OCI-M2 (cell line): Measurements from ENCODE around the gene SLC16A3.

Experiments
- DNase-seq: peaks from one replicate; lab custom pipeline; 2025; ENCODE audit not compliant: unreplicated experiment; lab: John Stamatoyannopoulos, UW

Gene SLC16A3

DNA sequence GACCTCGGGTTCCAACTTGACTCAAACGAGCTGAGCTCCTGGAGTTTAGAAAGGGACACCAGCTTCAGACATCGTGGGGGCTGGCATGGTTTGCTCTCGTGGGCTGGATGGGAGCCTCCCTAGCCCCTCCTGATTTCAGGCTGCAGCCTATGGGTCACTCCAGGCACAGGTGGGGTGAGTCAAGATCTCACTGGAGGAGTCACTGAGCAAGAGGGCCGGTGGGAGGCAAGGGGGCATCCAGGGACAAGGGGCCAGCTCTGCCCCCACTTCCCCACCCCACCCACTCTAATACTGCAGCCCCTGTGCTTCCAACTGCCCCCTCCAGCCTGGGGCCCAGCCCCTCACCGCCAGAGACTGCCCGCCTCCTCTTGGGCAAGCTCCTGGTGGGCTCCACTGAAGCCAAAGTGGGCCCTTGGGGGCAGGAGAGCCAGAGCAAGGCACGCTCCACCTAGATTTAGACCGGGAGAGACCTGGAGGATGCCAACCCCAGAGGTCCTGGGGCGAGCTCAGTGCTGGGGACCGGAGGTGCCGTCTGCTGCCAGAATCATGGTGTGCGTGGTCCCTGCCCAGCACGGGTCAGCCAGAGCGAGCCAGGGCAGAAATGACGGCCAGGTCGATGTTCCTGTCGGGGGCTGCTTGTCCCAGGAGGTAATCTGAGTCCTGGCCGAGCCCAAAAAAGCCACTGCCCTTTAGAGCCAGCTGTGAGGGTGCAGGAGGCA lies 6.4 kb downstream of the SLC16A3 start:
- DNase-seq = no peak

DNA sequence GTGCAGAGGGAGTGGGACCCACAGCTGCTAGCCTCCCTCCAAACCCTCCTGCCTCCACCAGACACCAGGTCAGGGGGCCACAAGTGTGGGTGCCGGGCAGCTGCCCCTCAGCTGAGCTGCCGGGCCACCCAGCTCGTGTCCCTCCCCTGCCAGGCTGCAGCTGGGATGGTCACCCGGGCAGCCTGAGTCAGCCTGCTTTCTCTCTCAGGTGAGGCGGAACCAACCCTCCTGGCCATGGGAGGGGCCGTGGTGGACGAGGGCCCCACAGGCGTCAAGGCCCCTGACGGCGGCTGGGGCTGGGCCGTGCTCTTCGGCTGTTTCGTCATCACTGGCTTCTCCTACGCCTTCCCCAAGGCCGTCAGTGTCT lies 6.9 kb downstream of the SLC16A3 start:
- no peak for DNase-seq

DNA sequence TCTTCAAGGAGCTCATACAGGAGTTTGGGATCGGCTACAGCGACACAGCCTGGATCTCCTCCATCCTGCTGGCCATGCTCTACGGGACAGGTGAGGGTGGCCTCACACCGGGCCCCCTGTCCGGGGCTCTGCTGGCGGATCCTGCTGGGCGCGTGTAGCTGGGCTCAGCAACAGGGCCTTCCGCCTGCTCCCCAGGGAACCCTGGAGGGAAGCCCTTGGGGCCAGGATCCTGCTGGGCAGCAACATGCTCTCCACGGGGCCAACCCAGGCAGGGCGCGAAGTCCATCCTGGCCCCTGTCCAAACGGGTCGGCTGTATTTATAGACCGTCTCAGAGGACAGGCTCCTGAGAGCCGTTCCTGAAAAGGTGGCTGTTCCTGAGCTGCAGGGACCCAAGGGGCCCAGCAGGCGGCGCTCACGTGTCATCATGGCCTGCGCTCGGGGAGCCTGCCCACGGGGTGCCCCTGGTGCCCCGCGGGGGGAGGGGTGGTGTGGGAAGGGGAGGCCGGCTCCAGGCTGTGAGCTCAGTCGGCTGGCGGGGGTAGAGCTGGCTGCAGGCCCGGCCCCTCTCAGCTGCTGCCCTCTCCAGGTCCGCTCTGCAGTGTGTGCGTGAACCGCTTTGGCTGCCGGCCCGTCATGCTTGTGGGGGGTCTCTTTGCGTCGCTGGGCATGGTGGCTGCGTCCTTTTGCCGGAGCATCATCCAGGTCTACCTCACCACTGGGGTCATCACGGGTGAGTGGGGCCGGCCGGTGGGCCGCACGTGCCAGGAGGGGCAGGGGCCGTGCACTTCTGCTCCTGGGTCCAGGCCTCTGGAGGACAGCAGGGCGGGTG lies 7.5 kb downstream of the SLC16A3 start:
- no peak for DNase-seq

DNA sequence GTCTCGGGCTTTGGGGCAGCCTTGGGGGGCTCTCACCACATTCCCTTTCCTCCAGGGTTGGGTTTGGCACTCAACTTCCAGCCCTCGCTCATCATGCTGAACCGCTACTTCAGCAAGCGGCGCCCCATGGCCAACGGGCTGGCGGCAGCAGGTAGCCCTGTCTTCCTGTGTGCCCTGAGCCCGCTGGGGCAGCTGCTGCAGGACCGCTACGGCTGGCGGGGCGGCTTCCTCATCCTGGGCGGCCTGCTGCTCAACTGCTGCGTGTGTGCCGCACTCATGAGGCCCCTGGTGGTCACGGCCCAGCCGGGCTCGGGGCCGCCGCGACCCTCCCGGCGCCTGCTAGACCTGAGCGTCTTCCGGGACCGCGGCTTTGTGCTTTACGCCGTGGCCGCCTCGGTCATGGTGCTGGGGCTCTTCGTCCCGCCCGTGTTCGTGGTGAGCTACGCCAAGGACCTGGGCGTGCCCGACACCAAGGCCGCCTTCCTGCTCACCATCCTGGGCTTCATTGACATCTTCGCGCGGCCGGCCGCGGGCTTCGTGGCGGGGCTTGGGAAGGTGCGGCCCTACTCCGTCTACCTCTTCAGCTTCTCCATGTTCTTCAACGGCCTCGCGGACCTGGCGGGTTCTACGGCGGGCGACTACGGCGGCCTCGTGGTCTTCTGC lies 8.4 kb downstream of the SLC16A3 start:
- DNase-seq = no peak

DNA sequence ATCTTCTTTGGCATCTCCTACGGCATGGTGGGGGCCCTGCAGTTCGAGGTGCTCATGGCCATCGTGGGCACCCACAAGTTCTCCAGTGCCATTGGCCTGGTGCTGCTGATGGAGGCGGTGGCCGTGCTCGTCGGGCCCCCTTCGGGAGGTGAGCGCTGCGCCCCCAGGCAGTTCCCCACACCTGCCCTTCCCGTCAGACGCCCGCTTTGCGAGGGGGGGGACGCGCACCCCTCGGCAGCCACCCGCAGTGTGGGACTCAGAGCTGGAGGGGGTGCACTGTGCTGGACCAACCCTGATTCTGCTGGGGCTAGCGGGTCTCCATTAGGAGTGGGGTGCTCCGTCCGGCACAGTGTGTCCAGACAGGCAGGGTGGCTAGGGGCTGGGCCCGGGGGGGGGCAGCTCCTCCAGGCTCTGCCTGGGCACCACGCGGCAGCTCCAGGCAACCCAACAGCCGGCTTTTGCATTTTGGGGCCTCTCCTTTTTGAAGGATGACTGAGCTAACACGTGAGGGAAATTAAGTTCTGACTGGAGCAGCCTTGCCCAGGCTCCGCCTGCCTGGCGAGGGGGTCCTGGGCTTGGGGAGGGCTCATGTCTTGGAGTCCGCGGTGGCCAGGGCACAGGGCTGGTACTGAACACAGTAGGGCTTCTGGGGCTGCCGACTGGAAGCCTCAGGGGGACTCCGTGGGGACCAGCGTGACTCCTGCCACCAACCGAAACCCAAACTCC lies 9.1 kb downstream of the SLC16A3 start:
- DNase-seq = no peak

DNA sequence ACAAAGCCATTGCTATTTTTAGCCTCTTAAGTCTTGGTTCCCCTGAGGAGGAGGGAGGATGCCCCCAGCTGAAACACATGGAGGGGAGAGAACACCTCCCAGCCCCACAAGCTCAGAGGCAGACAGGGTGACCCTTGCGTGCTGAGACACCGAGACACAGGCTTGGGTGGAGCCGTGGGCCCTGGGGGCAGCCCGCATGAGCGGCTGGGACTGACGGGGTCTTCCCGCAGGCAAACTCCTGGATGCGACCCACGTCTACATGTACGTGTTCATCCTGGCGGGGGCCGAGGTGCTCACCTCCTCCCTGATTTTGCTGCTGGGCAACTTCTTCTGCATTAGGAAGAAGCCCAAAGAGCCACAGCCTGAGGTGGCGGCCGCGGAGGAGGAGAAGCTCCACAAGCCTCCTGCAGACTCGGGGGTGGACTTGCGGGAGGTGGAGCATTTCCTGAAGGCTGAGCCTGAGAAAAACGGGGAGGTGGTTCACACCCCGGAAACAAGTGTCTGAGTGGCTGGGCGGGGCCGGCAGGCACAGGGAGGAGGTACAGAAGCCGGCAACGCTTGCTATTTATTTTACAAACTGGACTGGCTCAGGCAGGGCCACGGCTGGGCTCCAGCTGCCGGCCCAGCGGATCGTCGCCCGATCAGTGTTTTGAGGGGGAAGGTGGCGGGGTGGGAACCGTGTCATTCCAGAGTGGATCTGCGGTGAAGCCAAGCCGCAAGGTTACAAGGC lies 9.8 kb downstream of the SLC16A3 start:
- DNase-seq = no peak

DNA sequence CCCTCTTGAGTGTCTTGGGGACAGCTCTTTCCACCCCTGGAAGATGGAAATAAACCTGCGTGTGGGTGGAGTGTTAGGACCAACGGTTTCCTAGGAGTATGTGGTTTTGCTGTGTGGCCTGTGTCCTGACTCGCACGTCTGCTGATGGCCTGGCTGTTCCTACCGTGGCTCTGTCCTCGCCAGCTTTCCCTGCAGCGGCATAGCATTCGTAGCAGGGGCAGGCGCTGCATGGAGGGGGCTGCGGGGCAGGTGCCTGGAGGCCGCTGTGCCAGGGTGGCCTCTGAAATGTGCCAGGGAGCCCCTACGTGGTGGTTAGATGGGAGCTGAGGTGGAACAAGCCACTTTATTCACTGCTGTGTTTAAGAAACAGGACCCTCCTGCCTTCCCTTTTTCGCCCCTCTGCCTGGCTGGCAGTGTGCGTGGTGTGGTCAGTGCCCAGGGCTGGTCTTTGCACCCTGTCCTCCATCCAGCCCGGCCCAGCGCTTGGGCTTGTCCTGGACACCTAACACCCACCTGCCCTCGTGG lies 10.6 kb downstream of the SLC16A3 start:
- DNase-seq = no peak

DNA sequence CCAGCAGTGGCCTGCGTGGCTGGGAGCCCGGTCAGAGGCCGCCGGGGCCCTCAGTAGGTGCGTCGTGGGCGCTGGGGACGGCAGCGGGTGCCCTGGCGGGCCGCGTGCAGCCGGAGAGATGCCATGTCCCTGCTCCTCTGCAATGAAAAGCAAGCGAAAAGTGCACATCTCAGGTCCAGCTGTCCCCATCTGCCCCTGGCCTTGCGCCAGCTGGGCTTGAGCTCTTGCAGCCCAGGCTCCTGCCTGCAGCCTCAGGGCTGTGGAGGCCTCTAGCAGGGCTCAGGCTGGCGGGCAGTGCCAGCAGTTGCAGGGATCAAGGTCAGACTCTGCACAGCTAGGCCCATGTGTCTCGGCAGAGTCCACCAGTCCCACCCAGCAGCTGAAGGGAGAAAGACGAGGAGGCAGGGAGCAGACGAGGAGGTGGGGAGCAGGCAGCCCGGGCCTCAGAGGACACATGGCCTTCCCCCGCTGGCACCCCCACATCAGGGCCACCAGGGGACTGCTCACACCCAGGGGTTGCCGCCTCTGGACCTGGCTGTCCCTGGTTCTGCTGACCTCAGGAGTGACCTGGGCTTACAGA lies 11.2 kb downstream of the SLC16A3 start:
- DNase-seq = no peak

DNA sequence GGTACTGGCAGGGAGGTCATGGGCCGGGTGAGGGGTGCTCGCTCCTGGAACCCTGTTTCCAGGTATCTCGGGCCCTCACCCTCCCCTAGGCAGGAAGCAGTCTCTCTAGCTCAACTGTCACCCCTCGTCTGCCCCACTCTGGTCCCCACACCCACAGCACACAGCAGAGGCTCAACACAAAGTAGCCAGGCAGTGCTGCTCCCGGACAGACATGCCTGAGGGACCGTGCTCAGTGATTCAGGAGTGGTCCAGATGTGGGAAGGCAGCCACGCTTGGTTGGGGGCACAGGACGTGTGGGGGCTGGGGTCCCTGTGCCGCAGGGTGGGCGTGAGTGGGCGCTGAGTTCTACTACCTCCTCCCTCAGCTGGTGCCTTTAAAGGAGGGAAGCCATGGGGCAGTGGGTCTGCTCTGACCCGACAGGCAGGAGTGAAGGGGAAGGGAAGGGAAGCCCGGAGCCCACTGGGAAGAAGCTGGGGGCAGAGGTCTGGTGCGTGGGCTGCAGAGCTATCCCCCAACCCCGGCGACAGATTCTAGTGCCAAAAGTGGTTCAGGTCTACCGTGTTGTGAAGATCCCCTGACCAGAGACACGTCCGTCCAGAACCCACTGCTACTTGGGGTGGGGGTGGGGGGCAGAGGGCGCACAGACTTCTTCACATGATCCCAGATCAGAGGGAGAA lies 11.8 kb downstream of the SLC16A3 start:
- no peak for DNase-seq

DNA sequence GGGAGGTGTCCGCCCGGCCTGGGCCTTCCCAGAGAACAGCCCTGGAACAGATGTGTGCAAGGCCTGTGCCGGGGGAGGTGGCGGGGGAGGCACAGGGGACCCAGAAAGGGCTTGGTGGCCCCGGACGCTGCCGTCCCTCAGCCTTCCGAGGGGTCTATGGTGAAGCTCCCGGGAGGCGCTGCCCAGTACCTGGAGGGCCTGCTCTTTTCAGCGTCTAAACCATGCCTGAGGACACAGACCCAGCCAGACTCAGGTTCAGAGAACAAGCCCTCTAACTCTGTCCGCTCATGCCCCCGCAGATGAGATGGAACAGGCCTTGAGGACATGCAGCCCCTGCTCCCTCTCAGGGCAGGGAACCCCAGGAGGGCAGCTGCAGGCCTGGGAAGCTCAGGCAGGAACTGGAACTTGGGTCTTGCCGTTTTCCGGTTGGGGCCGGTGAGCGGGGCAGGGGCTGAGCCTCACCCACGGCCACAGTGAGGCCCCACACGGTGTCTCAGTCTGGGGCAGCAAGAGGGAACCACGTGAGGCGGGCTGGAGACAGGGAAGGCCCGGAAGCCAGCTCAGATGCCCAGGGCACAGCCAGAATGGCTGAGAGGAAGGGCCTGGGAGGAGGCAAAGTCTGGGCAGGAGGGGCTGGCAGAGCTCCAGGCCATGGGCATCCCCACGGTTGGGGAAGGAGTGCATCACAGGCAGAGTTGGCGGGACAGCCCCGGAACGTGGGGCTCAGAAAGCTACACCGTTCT lies 12.5 kb downstream of the SLC16A3 start:
- DNase-seq = no peak

DNA sequence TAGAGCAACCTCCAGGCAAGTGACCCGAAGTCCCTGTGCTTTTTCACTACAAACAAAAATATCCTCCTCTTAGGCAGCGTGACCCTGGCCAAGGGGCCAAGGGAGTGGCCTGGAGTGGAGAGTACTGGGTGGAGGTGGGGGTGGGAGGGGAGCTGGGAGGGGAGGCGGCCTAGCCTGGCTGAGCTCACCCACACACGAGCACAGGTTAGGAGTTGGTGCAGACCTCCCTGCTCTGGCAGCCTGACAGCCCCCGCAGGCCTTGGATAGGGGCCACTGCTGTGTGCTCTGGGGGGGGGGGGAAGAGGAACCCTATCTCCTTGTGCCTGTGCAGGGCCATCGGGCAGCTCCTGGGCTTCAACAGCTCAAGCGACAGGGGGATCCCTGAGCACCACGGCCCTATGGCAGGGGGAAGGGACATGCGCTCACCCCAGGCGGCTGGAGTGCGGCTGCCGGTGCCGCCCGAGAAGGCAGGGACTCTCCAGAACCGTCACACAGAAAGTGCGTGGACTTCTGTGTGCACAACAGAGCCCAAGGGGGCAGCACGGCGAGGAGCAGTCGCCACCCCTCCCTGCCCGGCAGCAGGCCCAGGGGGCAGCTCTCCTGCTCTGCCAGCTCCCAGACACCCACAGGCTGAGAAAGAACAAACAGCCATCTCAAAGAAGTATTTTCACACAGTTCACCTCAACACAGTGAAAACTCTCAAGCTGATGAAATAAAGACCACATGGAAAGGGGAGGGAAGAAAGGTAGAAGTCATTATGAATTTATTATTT lies 13.3 kb downstream of the SLC16A3 start:
- DNase-seq = no peak

DNA sequence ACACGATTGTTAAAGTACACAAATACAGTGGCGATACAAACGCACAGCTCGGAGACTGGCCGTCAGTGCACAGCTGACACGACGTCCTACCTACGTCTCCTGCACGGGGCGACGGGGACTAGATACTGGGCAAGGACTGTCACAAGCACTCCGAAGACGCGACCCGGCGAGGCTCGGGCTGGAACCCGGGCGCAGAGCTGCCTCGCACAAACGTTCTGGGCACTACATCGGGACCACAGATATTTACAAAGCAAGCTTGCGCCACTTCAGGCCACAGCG lies 13.8 kb downstream of the SLC16A3 start:
- no peak for DNase-seq

DNA sequence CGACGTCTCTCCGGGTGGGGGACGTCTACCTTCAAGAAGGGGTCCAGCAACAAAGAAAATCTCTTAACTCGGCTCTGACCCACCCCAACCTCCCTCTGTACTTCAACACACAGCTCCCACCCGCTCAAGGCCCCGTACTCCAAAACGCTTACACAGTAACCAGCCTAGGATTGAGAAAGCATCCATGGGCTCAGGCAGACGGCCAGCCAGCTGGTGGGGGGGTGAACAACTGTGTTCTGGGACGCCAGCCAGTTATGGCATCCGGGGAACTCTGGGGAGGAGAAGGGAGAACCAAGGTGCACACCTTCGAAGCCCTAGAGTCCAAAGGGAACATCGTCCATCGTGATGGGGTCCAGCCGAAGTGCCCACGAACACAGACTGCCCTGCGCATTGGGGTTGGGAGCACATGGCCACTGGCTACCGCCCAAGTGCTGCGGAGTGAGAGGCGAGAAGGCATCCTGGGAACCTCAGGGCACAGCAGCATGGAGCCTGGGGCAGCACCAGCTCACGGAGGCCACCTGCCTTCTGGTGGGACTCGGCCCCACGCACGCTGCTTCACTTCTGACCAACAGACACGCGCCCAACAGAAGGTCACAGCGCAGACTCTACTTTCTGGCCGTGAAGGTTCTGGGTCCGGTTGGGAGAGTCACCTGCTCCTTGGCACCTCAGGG lies 14.3 kb downstream of the SLC16A3 start:
- DNase-seq = no peak

DNA sequence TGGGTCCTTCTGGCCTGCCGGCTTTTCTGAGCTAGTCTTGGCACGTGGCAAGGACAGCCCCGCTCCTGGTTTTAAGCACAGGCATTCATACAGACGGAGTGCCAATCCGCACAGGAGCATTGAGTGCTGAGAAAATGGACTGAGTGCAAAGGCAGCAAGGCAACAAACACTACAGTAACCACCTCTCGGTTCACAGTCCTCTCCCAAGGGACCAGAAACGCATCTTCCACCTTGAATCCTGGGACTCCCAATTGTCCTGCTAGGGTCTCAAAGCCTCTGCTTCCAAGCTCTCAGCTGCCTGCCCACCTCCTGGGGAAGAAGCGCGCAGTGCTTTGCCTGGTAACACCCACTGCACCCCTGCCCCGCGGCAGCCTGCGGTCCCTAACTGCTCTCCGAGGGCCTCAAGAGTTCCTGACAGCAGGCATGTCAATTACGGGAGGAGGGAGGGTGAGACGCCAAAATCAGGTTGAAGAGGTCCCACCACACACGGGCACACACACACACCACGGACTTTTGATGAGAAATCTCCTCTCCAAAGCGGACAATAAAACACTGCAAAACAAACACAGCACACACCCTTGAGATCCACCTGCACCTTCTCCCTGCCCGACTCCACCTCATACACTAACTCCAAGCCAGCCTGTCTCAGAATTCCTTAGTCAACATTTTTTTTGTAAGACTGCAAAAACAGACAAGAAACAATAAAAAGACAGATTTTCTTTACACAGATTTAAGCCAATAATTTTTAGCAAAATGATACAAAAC lies 15.0 kb downstream of the SLC16A3 start:
- no peak for DNase-seq

DNA sequence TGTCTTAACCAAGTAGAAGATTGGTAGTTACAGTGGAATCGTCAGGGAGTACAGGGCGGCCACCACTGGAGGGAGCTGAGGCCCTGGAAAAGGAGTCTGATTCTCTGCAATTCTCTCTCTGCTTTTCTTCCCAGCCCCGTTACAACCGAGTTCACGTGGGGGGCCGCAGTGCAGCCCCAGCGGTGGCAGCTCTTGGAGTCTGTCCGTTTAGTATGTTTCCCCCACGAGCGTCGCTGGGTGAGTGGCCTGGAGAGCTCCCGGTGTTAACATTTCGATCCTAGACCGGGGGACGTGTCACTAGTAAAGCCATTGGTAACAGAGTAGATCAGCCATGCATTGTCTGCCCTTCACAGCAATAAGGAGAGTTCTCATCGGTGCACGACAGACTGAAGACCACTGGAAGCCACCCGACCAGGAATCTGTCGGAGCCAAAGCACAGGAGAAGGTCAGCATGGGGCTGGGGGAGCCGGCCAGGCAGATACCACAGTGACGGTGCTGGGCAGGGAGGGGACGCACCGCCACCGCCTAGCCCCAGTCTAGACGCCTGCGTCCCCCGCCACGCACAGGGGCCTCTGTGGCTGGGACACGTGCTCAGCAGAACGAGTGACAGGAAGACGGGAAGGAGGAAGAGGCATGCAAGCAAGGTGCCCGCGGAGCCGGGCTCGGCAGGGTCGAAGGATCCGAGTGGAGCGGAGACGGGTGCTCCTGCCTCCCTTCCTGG lies 15.7 kb downstream of the SLC16A3 start:
- no peak for DNase-seq
